Measurements from ENCODE around the gene SNX17. TPM values are rescaled to one million over a fixed set of nuclear protein-coding genes. Genes with fewer than 3 reads are reported as not detected.

SNX17 gene
- total and polyA plus RNA-seq, 2 donors (not counting 3 experiments of a cell fraction or from before 2014, with no cell fraction given), result 103 to 130 TPM

GRCh38 chr2:27322766-27323595 is 47.4 kb upstream of the SNX17 start, which contains the start of gene MPV17:
Gene MPV17 (minus strand): TSS chr2:27323097. CDS start chr2:27322517, 580 bp downstream.
- Histone ChIP-seq H3K27me3 (ENCODE audit: control insufficient read depth in 2 of 2, insufficient read depth in 2 of 2, low read length in 2 of 2) (no peaks in the 10 kb centered on the region), H4K20me1 (replicated peaks; ENCODE audit: control insufficient read depth, extremely low read depth, insufficient read depth, low read length) (no peaks in the 10 kb centered on the region), H3K4me2 (ENCODE audit: insufficient read depth, low read length) (peak within 1 kb of the TSS; percentile 96), H3K9me1 (replicated peaks; ENCODE audit: control insufficient read depth, extremely low read depth, insufficient read depth, low read length) (no peaks in the 10 kb centered on the region), H3K4me1 (ENCODE audit: control insufficient read depth, extremely low read depth, insufficient read depth, low read length) (peaks cover 26% of the 10 kb centered on the region), H3K27ac (ENCODE audit: insufficient read depth, low read depth, low read length) (peak within 1 kb of the TSS; percentile 95), H3K9ac (replicated peaks; ENCODE audit: extremely low read depth, insufficient read depth, low read length) (peak within 1 kb of the TSS; percentile 96), H3K4me3 (replicated peaks in 1 of 3; ENCODE audit: insufficient read depth in 1 of 3, low read depth in 1 of 3, low read length in 3 of 3) (peak within 1 kb of the TSS; percentile 70 to 91 (median 90)), H2AFZ (ENCODE audit: low read depth, low read length) (peak within 1 kb of the TSS; percentile 58), H3K9me3 (replicated peaks; ENCODE audit: control insufficient read depth, insufficient read depth, low read length) (no peaks in the 10 kb centered on the region), H3K79me2 (ENCODE audit: control insufficient read depth, insufficient read depth, low read length) (peaks cover 8% of the 10 kb centered on the region), H3K36me3 (ENCODE audit: control insufficient read depth in 2 of 2, extremely low read depth in 1 of 2, insufficient read depth in 2 of 2, low read length in 2 of 2) (peaks cover 2 to 13% of the 10 kb centered on the region in 2 experiments)
- TF ChIP-seq POLR2AphosphoS5 (IDR thresholded peaks at IDR 0.05; ENCODE audit: insufficient read depth, low read depth, low read length), result peak; percentile 99
- TF ChIP-seq MAX (IDR thresholded peaks at IDR 0.05; ENCODE audit: insufficient read depth, insufficient read length), result peak; percentile 89
- peak; percentile 98 for TF ChIP-seq POLR2A (IDR thresholded peaks at IDR 0.05; ENCODE audit: low read depth, low read length)
- TF ChIP-seq MYC (IDR thresholded peaks at IDR 0.05; ENCODE audit: low read depth, low read length), result peak; percentile 66
- TF ChIP-seq FOS (IDR thresholded peaks at IDR 0.05; ENCODE audit: borderline replicate concordance, insufficient read depth, low read length), result no peak
- dilution Hi-C loops (cut with MboI; ENCODE audit: extremely low pct_ligation_motif_present, low sequenced_read_pairs) (no loop called here), intact Hi-C loops (cut with micrococcal nuclease) (loop anchor here (1.0 kb wide), 3 partner anchors 33 to 111 kb away; partner anchors contain the start of genes ATRAID, EIF2B4, GTF3C2 and SLC5A6)
- BruUV-seq (replicated peaks), result TSS peak; percentile 96
- peak; percentile 98 for FAIRE-seq
- peak; percentile 90 for DNase-seq (ENCODE audit: low read depth, low spot score)
- CTCF ChIA-PET, result interaction anchor here (0.6 to 1.8 kb wide), 6 partner anchors 13 to 361 kb away, joined by 3 to 6 read pairs (median 4); partner anchors contain the start of gene EIF2B4
- POLR2A ChIA-PET, result interaction anchor here (1.0 to 1.3 kb wide), 2 partner anchors 9 to 34 kb away, joined by 3 to 4 read pairs; partner anchors contain the start of gene GTF3C2
